Esophagus squamous epithelium (tissue), 5 donors: Measurements from ENCODE around the gene KDELR3. TPM values are rescaled to one million over a fixed set of nuclear protein-coding genes. Genes with fewer than 3 reads are reported as not detected.

Experiments
- DNase-seq: peaks from one replicate; lab custom pipeline; 2025; lab: John Stamatoyannopoulos, UW
- H3K27ac ChIP-seq, 4 donors: fragments of 200-600 bp; sonication (generic); one replicate each; pipeline ENCODE4 v1.5.1; 2016 to 2019; ENCODE audit warnings: mild to moderate bottlenecking in 1 of 4
- H3K27me3 ChIP-seq, 4 donors: fragments of 200-600 bp; sonication (generic); 1 replicate in 3 of 4; 2 replicates in 1 of 4; pipeline versions ENCODE4 v1.5.1 to v1.6.0; 2017 to 2021; ENCODE audit warnings: antibody characterized with exemption in 1 of 4
- H3K36me3 ChIP-seq, 3 donors: fragments of 200-600 bp; sonication (generic); one replicate each; pipeline ENCODE4 v1.5.1; 2016 to 2019
- H3K4me1 ChIP-seq, 3 donors: fragments of 200-600 bp; sonication (generic); one replicate each; pipeline ENCODE4 v1.5.1; 2017 to 2019
- H3K4me3 ChIP-seq, 4 donors: fragments of 200-600 bp; sonication (generic); 1 replicate in 3 of 4; 2 replicates in 1 of 4; pipeline ENCODE4 v1.5.1; 2016 to 2019; ENCODE audit warnings: mild to moderate bottlenecking in 2 of 4, moderate library complexity in 1 of 4
- H3K9me3 ChIP-seq, 3 donors: fragments of 200-600 bp; sonication (generic); one replicate each; pipeline ENCODE4 v1.5.1; 2016 to 2019
- POLR2A ChIP-seq, 4 donors: fragments of 450-650 bp; IDR thresholded peaks; one replicate each; pipeline ENCODE4 v1.6.1; 2017; ENCODE audit warnings: antibody characterized with exemption in 4 of 4, mild to moderate bottlenecking in 4 of 4, moderate library complexity in 3 of 4
- WGBS, 2 donors: methylation state at CpG; one replicate each; pipeline ENCODE4 v1.1.5; 2018; 5-methylcytosine and 5-hydroxymethylcytosine counted together
- intact Hi-C: fragments of 100-400 bp; cut with DNase I; formaldehyde crosslinking; loops from one replicate; pipeline ENCODE4 v1.15.0; 2022
- total RNA-seq, 4 donors: library from RNA; depleted of rRNA; stranded (reverse); fragments of >200 nt; gene quantifications; one replicate each; pipeline ENCODE4 v1.1.0, GENCODE V29; 2016
- TF ChIP-seq, protein P1 (sequence below), 6 experiments: fragments of 450-650 bp in 4 of 6; fragments of 200-600 bp in 2 of 6; sonication (generic) in 2 of 6; IDR thresholded peaks; one replicate each; pipeline ENCODE4 v1.5.1; 2016 to 2019; ENCODE audit warnings: antibody characterized with exemption in 6 of 6, mild to moderate bottlenecking in 4 of 6, moderate library complexity in 4 of 6
- donor health status: DM: yes; HTN: yes; CAD: no.

The KDELR3 gene
- total RNA-seq, 4 donors from 2014 or later: 1.1 to 9.6 (median 1.9) TPM

DNA sequence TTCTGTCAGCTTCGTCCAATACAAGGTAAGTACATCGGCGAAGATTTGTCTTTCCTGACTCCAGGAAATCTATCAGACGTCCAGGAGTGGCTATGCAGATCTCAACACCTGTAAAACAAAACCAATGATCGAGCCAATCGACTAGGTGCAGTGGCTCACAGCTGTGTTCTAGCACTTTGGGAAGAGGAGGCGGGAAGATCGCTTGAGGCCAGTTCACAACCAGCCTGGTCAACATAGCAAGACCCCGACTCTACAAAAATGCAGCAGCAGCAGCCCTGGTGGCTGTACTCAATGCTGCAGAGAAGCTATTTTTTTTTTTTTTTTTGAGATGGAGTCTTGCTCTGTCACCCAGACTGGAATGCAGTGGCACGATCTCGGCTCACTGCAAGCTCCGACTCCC lies 27.0 kb downstream of the KDELR3 start:
- peaks cover 0 to 70% (median 4%) of the 10 kb centered on the region in 3 donors for H3K4me1 ChIP-seq
- no peaks in the 10 kb centered on the region for H3K9me3 ChIP-seq
- no peak overlapping the region for H3K27ac ChIP-seq
- 93 to 94% methylated on average over 9 to 11 of the region's 12 CpGs for WGBS, 2 donors
- TF ChIP-seq POLR2A (IDR thresholded peaks at IDR 0.05): no peak
- TF ChIP-seq, protein P1, sequence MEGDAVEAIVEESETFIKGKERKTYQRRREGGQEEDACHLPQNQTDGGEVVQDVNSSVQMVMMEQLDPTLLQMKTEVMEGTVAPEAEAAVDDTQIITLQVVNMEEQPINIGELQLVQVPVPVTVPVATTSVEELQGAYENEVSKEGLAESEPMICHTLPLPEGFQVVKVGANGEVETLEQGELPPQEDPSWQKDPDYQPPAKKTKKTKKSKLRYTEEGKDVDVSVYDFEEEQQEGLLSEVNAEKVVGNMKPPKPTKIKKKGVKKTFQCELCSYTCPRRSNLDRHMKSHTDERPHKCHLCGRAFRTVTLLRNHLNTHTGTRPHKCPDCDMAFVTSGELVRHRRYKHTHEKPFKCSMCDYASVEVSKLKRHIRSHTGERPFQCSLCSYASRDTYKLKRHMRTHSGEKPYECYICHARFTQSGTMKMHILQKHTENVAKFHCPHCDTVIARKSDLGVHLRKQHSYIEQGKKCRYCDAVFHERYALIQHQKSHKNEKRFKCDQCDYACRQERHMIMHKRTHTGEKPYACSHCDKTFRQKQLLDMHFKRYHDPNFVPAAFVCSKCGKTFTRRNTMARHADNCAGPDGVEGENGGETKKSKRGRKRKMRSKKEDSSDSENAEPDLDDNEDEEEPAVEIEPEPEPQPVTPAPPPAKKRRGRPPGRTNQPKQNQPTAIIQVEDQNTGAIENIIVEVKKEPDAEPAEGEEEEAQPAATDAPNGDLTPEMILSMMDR (IDR thresholded peaks at IDR 0.05): no peak
- peaks cover 40 to 100% (median 83%) of the 10 kb centered on the region in 3 donors for H3K36me3 ChIP-seq
- H3K27me3 ChIP-seq: no peaks in the 10 kb centered on the region
- H3K4me3 ChIP-seq: no peak overlapping the region
- no peak for DNase-seq
- intact Hi-C loops: no loop called here

DNA sequence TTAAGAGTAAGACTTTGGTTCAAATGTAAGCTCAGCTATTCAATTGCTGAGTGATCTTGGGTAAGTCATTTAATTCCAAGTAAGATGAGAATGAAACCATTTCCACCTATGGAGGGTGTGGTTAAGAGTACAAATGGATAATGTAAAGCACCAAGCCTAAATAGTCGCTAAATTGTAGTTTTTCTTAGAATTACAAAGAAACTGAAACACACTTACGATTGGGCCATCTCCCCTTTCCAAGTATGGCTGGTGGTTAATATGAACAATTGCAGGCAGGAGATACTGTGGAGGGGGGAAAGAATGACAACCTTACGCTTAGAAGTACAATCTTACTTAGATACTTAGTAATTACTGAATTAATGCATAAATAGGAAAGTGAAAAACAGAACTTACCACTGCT lies 30.0 kb downstream of the KDELR3 start:
- Histone ChIP-seq H3K27ac (no peak overlapping the region), H3K9me3 (no peaks in the 10 kb centered on the region), H3K4me3 (no peak overlapping the region), H3K27me3 (no peaks in the 10 kb centered on the region), H3K4me1 (peaks cover 6 to 69% (median 13%) of the 10 kb centered on the region in 3 donors), H3K36me3 (peaks cover 37 to 100% (median 73%) of the 10 kb centered on the region in 3 donors)
- intact Hi-C loops: no loop called here
- TF ChIP-seq, protein P1 (IDR thresholded peaks at IDR 0.05): no peak
- TF ChIP-seq POLR2A (IDR thresholded peaks at IDR 0.05): no peak
- 80 to 84% methylated on average over 3 of the region's 3 CpGs for WGBS, 2 donors
- DNase-seq: no peak

DNA sequence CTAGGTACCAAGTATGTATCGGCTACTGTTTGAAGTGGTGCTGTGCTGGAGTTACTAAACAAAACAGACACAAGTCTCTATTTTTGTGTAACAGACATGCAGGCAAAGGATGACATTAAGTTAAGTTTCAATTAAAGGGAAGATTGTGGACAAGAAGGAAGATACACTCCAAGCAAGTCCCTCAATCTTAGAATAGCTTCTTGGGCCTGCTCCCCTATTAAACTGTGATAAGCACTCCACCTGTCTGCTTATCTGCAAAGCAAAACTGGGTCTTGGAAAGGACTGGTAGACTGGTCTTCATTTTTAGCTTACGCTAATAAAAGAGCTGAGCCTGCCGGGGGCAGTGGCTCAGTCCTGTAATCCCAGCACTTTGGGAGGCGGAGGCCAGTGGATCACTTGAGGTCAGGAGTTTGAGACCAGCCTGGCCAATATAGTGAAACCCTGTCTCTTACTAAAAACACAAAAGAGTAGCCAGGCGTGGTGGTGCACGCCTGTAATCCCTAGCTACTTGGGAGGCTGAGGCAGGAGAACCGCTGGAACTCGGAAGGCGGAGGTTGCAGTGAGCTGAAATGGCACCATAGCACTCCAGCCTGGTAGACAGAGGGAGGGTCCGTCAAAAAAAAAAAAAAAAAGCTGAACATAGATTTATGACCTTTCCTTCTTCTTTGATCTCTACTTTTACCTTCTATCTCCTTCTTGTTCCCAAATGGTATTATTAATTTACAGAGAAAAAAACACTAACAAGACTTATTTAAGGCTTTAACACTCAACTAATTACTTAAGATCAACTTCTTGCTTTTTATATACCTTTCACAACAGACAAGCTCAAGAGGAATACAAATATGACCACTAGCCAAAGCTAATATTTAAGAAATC lies 34.1 kb downstream of the KDELR3 start:
- Histone ChIP-seq H3K36me3 (peaks cover 23 to 61% (median 34%) of the 10 kb centered on the region in 3 donors), H3K27ac (peak overlapping the region in 1 of 4 donors; percentile 100), H3K9me3 (no peaks in the 10 kb centered on the region), H3K27me3 (no peaks in the 10 kb centered on the region), H3K4me1 (peaks cover 24 to 74% (median 31%) of the 10 kb centered on the region in 3 donors), H3K4me3 (peak overlapping the region in 2 of 4 donors; percentile 89 to 98)
- 84 to 86% methylated on average over 7 to 8 of the region's 10 CpGs for WGBS, 2 donors
- intact Hi-C loops: no loop called here
- DNase-seq: no peak
- TF ChIP-seq, protein P1 (IDR thresholded peaks at IDR 0.05): no peak
- TF ChIP-seq POLR2A (IDR thresholded peaks at IDR 0.05): no peak

DNA sequence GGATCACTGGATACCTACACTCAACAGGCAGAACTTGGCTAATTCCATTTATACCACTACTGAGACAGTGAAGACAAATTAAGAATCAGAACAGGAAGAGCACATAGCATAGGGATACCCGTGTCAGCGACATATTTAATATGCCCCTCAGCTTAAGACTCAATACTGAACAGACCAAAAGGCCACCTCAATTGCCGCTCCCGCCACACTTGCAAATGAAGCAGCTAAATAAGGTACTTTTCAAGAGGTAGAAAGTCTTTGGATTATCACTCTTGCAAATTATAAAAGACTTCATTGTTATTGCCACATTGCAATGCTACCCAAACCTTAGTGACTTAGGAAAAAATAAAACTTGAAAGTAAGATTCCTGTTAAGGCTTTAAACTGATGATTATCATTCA lies 35.1 kb downstream of the KDELR3 start:
- peak overlapping the region in 3 of 4 donors; percentile 89 to 98 (median 91) for H3K4me3 ChIP-seq

More for the DNA sequence above, 35.1 kb downstream of the KDELR3 start:
- no peaks in the 10 kb centered on the region for H3K9me3 ChIP-seq
- no peaks in the 10 kb centered on the region for H3K27me3 ChIP-seq
- intact Hi-C loops: no loop called here
- TF ChIP-seq, protein P1 (IDR thresholded peaks at IDR 0.05): no peak
- no peak for TF ChIP-seq POLR2A (IDR thresholded peaks at IDR 0.05)
- no peak for DNase-seq
- 43 to 44% methylated on average over 4 of the region's 4 CpGs for WGBS, 2 donors
- peaks cover 18 to 51% (median 24%) of the 10 kb centered on the region in 3 donors for H3K36me3 ChIP-seq
- H3K4me1 ChIP-seq: peaks cover 28 to 72% (median 32%) of the 10 kb centered on the region in 3 donors
- H3K27ac ChIP-seq: peak overlapping the region in 3 of 4 donors; percentile 3 to 100 (median 100)
